T-helper 9 cell (primary cell): Measurements from ENCODE around the gene TRABD2B.

Experiments used
- DNase-seq: peaks from one replicate; pipeline ENCODE4 v3.0.0-alpha.2; 2020

TRABD2B gene

GRCh38 chr1:47931395-47931794 lies 65.8 kb downstream of the TRABD2B start:
- DNase-seq = no peak

- DNase-seq = no peak
Observed at GRCh38 chr1:47930210-47930840, 66.9 kb downstream of the TRABD2B start.

GRCh38 chr1:47927165-47927564 lies 70.0 kb downstream of the TRABD2B start:
- no peak for DNase-seq

GRCh38 chr1:47926461-47926999 lies 70.7 kb downstream of the TRABD2B start:
- no peak for DNase-seq

GRCh38 chr1:47924270-47925048 lies 72.7 kb downstream of the TRABD2B start:
- DNase-seq = no peak

- no peak for DNase-seq
Observed at GRCh38 chr1:47921935-47922415, 75.2 kb downstream of the TRABD2B start.

- DNase-seq = no peak
Observed at GRCh38 chr1:47919113-47919833, 77.9 kb downstream of the TRABD2B start.

GRCh38 chr1:47918257-47918867 lies 78.8 kb downstream of the TRABD2B start:
- DNase-seq = no peak

- no peak for DNase-seq
Observed at GRCh38 chr1:47917687-47918086, 79.5 kb downstream of the TRABD2B start.

GRCh38 chr1:47915677-47916353 lies 81.4 kb downstream of the TRABD2B start:
- no peak for DNase-seq

- DNase-seq = no peak
Observed at GRCh38 chr1:47914952-47915676, 82.1 kb downstream of the TRABD2B start.

GRCh38 chr1:47914218-47914938 lies 82.8 kb downstream of the TRABD2B start:
- no peak for DNase-seq

- DNase-seq = no peak
Observed at GRCh38 chr1:47913225-47913823, 83.9 kb downstream of the TRABD2B start.

- DNase-seq = no peak
Observed at GRCh38 chr1:47912756-47913155, 84.4 kb downstream of the TRABD2B start.

- no peak for DNase-seq
Observed at GRCh38 chr1:47911892-47912291, 85.3 kb downstream of the TRABD2B start.

- no peak for DNase-seq
Observed at GRCh38 chr1:47911424-47911823, 85.8 kb downstream of the TRABD2B start.

- DNase-seq = no peak
Observed at GRCh38 chr1:47908258-47908657, 88.9 kb downstream of the TRABD2B start.

GRCh38 chr1:47907177-47907528 lies 90.0 kb downstream of the TRABD2B start:
- no peak for DNase-seq

- DNase-seq = no peak
Observed at GRCh38 chr1:47906527-47907176, 90.5 kb downstream of the TRABD2B start.

GRCh38 chr1:47906009-47906432 lies 91.2 kb downstream of the TRABD2B start:
- no peak for DNase-seq
